DND-41 (cell line): ENCODE results near the gene ATP6V1B1.

Experiments
- ATAC-seq: fragments of 200-7000 bp; cut with Tn5 transposase; 3 replicates; pipeline ENCODE4 v1.9.1; 2021; ENCODE audit warnings: low read depth; ENCODE audit not compliant: insufficient read depth
- DNase-seq: peaks from one replicate; pipeline ENCODE4 v3.0.0-alpha.2; 2020
- H2AFZ ChIP-seq: 2 replicates; pipeline ENCODE4 v1.6.0; 2012; ENCODE audit warnings: low read depth, low read length
- H3K27ac ChIP-seq: 2 replicates; pipeline ENCODE4 v1.5.1; 2012; ENCODE audit warnings: low read length, inconsistent platforms
- H3K27me3 ChIP-seq: fragments of 200-600 bp; sonication (generic); 2 replicates; pipeline ENCODE4 v1.6.0; 2012; ENCODE audit warnings: low read length, mild to moderate bottlenecking, inconsistent platforms; ENCODE audit not compliant: insufficient read depth, poor library complexity
- H3K36me3 ChIP-seq: 2 replicates; pipeline ENCODE4 v1.5.1; 2012; ENCODE audit warnings: low read length, inconsistent platforms; ENCODE audit not compliant: insufficient read depth
- H3K4me1 ChIP-seq: 2 replicates; pipeline ENCODE4 v1.5.1; 2012; ENCODE audit warnings: mild to moderate bottlenecking, low read length; ENCODE audit not compliant: insufficient read depth
- H3K4me2 ChIP-seq: 2 replicates; pipeline ENCODE4 v1.6.0; 2012; ENCODE audit warnings: mild to moderate bottlenecking, moderate library complexity, low read length, inconsistent platforms; ENCODE audit not compliant: insufficient read depth
- H3K4me3 ChIP-seq, 2 experiments: fragments of 200-600 bp in 1 of 2; shearing (Covaris generic) in 1 of 2; 2 replicates each; pipeline ENCODE4 v1.5.1; 2012 to 2016; ENCODE audit warnings: inconsistent platforms in 2 of 2, low read length in 2 of 2, mild to moderate bottlenecking in 2 of 2, low read depth in 1 of 2, moderate library complexity in 1 of 2
- H3K79me2 ChIP-seq: 2 replicates; pipeline ENCODE4 v1.6.0; 2012; ENCODE audit warnings: low read length, inconsistent platforms; ENCODE audit not compliant: insufficient read depth
- H3K9ac ChIP-seq: 2 replicates; pipeline ENCODE4 v1.6.0; 2012; ENCODE audit warnings: low read depth, mild to moderate bottlenecking, inconsistent platforms, low read length, moderate library complexity
- H3K9me3 ChIP-seq: 2 replicates; pipeline ENCODE4 v1.5.1; 2012; ENCODE audit warnings: low read length, moderate library complexity, mild to moderate bottlenecking, inconsistent platforms; ENCODE audit not compliant: insufficient read depth, severe bottlenecking
- H4K20me1 ChIP-seq: 2 replicates; pipeline ENCODE4 v1.6.0; 2012; ENCODE audit warnings: low read length; ENCODE audit not compliant: insufficient read depth
- EZH2 ChIP-seq: IDR thresholded peaks from 3 replicates; pipeline ENCODE4 v1.6.1; 2012; ENCODE audit warnings: borderline replicate concordance, low read depth, mild to moderate bottlenecking, moderate library complexity, low read length, inconsistent platforms; ENCODE audit not compliant: severe bottlenecking
- TF ChIP-seq, protein P1 (sequence below): IDR thresholded peaks from 2 replicates; pipeline ENCODE4 v1.5.1; 2012; ENCODE audit warnings: borderline replicate concordance, low read length, moderate library complexity, mild to moderate bottlenecking; ENCODE audit not compliant: poor library complexity, severe bottlenecking; ENCODE audit errors: extremely low read depth

Gene ATP6V1B1

DNA sequence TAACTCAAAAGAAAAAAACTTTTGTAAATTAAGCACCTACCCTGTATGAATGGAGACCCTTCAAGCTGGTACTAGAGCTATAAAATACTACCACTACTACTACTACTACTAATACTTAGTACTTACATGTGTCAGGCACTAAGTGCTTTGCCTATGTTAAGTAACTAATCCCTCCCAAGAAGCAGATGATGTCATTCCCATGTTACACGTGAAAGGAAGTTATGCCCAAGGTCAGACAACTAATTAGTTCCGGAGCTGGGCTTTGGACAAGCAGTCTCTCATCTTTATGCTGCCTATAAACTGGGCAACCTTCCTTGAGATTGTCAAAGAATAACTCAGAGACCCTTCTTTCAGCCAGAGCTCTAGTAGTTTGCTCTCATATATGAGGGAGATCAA lies 13.9 kb upstream of the ATP6V1B1 start:
- H2AFZ ChIP-seq: no peak overlapping the region
- H3K4me2 ChIP-seq: no peak overlapping the region
- DNase-seq (no peak), ATAC-seq (no peak)
- H3K4me1 ChIP-seq: no peaks in the 10 kb centered on the region
- TF ChIP-seq, protein P1, sequence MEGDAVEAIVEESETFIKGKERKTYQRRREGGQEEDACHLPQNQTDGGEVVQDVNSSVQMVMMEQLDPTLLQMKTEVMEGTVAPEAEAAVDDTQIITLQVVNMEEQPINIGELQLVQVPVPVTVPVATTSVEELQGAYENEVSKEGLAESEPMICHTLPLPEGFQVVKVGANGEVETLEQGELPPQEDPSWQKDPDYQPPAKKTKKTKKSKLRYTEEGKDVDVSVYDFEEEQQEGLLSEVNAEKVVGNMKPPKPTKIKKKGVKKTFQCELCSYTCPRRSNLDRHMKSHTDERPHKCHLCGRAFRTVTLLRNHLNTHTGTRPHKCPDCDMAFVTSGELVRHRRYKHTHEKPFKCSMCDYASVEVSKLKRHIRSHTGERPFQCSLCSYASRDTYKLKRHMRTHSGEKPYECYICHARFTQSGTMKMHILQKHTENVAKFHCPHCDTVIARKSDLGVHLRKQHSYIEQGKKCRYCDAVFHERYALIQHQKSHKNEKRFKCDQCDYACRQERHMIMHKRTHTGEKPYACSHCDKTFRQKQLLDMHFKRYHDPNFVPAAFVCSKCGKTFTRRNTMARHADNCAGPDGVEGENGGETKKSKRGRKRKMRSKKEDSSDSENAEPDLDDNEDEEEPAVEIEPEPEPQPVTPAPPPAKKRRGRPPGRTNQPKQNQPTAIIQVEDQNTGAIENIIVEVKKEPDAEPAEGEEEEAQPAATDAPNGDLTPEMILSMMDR: no peak
- TF ChIP-seq EZH2: no peak
- H3K27me3 ChIP-seq: no peaks in the 10 kb centered on the region
- H3K79me2 ChIP-seq: no peaks in the 10 kb centered on the region
- H3K36me3 ChIP-seq: no peaks in the 10 kb centered on the region
- no peaks in the 10 kb centered on the region for H3K9me3 ChIP-seq
- H3K27ac ChIP-seq: no peak overlapping the region
- no peak overlapping the region for H3K9ac ChIP-seq
- no peaks in the 10 kb centered on the region for H4K20me1 ChIP-seq
- H3K4me3 ChIP-seq: no peak overlapping the region

DNA sequence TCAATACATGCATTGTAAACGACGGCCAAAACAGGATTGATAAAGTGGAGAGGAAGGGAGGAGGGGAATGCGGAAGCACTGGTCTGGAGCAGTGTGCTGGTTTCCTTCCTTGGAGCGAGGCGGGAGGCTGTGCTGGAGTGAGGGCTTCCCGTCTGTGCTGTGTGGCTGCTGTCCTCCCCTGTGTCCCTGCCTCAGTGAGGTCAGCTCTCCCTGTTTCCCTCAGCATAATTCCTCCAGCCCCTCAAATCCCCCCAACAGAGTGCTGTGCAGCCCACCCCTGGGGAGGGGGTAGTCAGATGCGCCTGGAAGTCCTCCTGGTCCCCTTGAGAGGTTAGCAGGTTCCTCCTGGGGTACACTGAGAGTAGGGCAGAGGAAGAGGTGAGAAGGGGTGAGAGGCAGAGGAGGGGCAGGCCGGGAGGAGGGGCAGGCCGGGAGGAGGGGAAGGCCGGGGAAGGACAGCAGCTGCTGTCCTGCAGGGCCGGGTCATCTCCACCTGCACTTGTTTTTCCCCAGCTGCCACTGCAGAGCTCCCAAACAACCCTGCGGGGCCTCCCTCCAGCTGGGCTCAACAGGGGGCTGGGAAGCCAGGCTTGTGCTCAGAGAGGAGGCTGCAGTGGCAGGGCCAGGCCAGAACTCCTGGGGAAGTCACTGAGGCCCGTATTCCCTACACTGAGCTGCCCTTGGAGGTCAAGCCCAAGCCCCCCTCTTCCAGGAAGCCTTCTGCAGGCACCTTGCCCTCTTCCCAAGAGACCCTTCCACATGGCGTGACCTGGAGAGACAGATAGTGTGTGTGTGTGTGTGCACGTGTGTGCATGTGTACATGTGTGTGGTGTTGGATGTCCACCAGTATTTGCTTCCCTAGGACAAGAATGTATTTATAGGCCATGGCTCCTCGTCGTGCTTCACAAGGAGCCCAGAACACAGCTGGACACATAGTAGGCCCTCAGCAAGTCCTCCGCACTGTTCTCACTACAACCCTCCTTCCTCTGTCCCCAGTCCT lies 13.2 kb upstream of the ATP6V1B1 start:
- Histone ChIP-seq H3K9ac (no peak overlapping the region), H3K36me3 (no peaks in the 10 kb centered on the region), H3K27ac (no peak overlapping the region), H4K20me1 (no peaks in the 10 kb centered on the region), H3K4me2 (no peak overlapping the region), H3K79me2 (no peaks in the 10 kb centered on the region), H3K4me3 (no peak overlapping the region), H3K27me3 (no peaks in the 10 kb centered on the region), H3K4me1 (no peaks in the 10 kb centered on the region), H3K9me3 (no peaks in the 10 kb centered on the region), H2AFZ (no peak overlapping the region)
- TF ChIP-seq, protein P1: no peak
- no peak for TF ChIP-seq EZH2
- ATAC-seq: no peak
- DNase-seq: no peak

DNA sequence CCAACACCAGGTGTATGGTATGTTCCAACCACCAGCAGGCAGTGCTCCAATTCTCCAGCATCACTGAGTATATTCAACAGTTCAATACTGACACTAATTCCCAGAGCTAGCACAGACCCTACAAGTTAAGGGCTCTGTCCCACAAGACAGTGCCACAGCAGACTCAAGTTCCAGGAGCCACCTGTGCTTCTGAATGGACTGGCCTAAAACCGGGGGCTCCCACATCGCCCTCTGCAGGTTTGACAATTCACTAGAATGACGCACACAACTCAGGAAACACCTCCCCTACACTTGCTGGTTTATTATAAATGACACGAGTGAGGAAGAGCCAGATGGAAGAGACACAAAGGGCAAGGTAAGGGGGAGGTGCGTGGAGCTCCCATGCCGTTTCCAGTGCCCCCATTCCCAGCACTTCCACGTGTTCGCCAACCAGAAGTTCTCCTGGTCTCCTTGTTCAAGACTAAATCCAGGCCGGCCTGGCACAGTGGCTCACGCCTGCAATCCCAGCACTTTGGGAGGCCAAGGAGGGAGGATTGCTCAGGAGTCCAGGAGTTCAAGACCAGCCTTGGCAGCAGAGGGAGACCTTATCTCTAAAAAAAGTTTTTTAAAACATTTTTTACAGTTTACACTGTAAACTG lies 12.2 kb upstream of the ATP6V1B1 start:
- Histone ChIP-seq H4K20me1 (no peaks in the 10 kb centered on the region), H3K36me3 (no peaks in the 10 kb centered on the region), H3K79me2 (no peaks in the 10 kb centered on the region), H3K9me3 (no peaks in the 10 kb centered on the region), H3K4me3 (no peak overlapping the region), H3K27me3 (no peaks in the 10 kb centered on the region), H3K9ac (no peak overlapping the region), H3K27ac (no peak overlapping the region), H3K4me2 (no peak overlapping the region), H3K4me1 (no peaks in the 10 kb centered on the region), H2AFZ (no peak overlapping the region)
- ATAC-seq (peak; percentile 56; the same call in 1 of the 3 replicates), DNase-seq (peak; percentile 30)
- no peak for TF ChIP-seq EZH2
- TF ChIP-seq, protein P1: peak; percentile 46
